Lower leg skin (tissue), 4 donors: ENCODE data around the gene GPR157. TPM values are rescaled to one million over a fixed set of nuclear protein-coding genes. Genes with fewer than 3 reads are reported as not detected.
"Not testable (repeated sequence)": the region's sequence is repeated elsewhere in the genome, so short reads cannot be mapped to it uniquely, and the experiment has no call there.

ENCODE experiments used
- DNase-seq, 2 donors: peaks; one replicate each; pipeline ENCODE4 v3.0.0-alpha.2; 2019; ENCODE audit warnings: low spot score in 2 of 2
- H3K4me3 ChIP-seq: fragments of 200-600 bp; sonication (generic); 2 replicates; pipeline ENCODE4 v1.5.1; 2017; ENCODE audit warnings: mild to moderate bottlenecking, low read depth; ENCODE audit not compliant: poor library complexity, severe bottlenecking
- POLR2A ChIP-seq, 2 donors: fragments of 450-650 bp; IDR thresholded peaks; one replicate each; pipeline ENCODE4 v1.6.1; 2016 to 2017; ENCODE audit warnings: antibody characterized with exemption in 2 of 2, mild to moderate bottlenecking in 1 of 2, moderate library complexity in 1 of 2
- WGBS, 2 donors: methylation state at CpG; one replicate each; pipeline ENCODE4 v1.1.5; 2018; 5-methylcytosine and 5-hydroxymethylcytosine counted together
- intact Hi-C: fragments of 100-400 bp; cut with DNase I; formaldehyde crosslinking; loops from one replicate; pipeline ENCODE4 v1.15.0; 2023; ENCODE audit warnings: low total_unique reads
- total RNA-seq, 4 donors: library from RNA; depleted of rRNA; stranded (reverse); fragments of >200 nt; gene quantifications; one replicate each; pipeline ENCODE4 v1.1.0, GENCODE V29; 2016
- TF ChIP-seq, protein P1 (sequence below), 3 donors: fragments of 450-650 bp; IDR thresholded peaks; one replicate each; pipeline ENCODE4 v1.5.1; 2016; ENCODE audit warnings: antibody characterized with exemption in 3 of 3, mild to moderate bottlenecking in 3 of 3, moderate library complexity in 2 of 3

Gene GPR157
- total RNA-seq, 4 donors from 2014 or later = 49.5 to 95.7 (median 60.8) TPM

DNA sequence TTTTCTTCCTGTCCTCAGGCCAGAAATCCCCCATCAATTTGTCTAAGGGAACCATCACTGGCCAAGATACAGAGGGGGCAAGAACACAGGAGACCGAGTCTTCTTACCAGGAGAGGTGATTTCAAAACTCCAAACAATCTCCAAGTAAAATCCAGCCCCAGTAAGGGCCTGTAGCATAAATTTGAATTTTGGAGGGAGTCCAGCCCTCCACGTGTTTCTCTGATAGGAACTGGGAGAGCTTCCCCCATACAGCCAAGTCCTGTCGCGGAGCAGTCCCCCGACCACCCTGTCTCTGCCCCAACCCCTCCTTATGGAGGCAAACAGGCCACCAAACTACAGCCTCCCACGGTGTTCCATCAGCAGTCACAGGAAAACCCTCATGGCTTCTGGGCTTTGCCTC is 32.4 kb upstream of the GPR157 start:
- no peak overlapping the region for H3K4me3 ChIP-seq
- WGBS, 2 donors = 54 to 76% methylated on average over 6 of the region's 6 CpGs
- TF ChIP-seq, protein P1, sequence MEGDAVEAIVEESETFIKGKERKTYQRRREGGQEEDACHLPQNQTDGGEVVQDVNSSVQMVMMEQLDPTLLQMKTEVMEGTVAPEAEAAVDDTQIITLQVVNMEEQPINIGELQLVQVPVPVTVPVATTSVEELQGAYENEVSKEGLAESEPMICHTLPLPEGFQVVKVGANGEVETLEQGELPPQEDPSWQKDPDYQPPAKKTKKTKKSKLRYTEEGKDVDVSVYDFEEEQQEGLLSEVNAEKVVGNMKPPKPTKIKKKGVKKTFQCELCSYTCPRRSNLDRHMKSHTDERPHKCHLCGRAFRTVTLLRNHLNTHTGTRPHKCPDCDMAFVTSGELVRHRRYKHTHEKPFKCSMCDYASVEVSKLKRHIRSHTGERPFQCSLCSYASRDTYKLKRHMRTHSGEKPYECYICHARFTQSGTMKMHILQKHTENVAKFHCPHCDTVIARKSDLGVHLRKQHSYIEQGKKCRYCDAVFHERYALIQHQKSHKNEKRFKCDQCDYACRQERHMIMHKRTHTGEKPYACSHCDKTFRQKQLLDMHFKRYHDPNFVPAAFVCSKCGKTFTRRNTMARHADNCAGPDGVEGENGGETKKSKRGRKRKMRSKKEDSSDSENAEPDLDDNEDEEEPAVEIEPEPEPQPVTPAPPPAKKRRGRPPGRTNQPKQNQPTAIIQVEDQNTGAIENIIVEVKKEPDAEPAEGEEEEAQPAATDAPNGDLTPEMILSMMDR (IDR thresholded peaks at IDR 0.05) = no peak
- no peak for TF ChIP-seq POLR2A (IDR thresholded peaks at IDR 0.05)

GRCh38 chr1:9160079-9160717 is 31.3 kb upstream of the GPR157 start:
- WGBS, 2 donors = 92 to 97% methylated on average over 7 of the region's 7 CpGs
- intact Hi-C loops = no loop called here
- H3K4me3 ChIP-seq = no peak overlapping the region
- TF ChIP-seq, protein P1 (IDR thresholded peaks at IDR 0.05) = no peak
- TF ChIP-seq POLR2A (IDR thresholded peaks at IDR 0.05) = no peak
- DNase-seq = no peak

More for the DNA sequence above, 32.4 kb upstream of the GPR157 start:
- no peak for DNase-seq
- intact Hi-C loops = no loop called here

DNA sequence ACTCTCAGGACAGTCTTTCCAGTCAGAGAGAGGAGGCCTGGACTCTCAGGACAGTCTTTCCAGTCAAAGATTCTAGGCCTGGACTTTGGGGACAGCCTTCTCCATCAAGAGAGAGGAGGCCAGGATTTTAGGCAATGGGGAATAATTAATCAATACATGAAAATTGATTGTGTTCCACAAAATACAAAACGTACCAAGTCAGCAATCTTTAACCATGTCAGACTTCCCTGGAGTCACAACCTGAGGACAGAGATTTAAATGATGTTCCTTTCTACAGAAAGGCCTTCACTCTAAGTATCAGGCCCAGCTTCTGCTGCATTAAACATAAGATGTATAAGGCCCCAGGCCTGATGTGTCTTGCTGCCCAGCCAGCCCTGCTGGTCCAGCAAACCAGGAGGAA is 27.0 kb upstream of the GPR157 start:
- no peak overlapping the region for H3K4me3 ChIP-seq
- intact Hi-C loops = no loop called here
- 96% methylated on average over 1 of the region's 1 CpG for WGBS, 2 donors
- TF ChIP-seq, protein P1 (IDR thresholded peaks at IDR 0.05) = no peak
- no peak for TF ChIP-seq POLR2A (IDR thresholded peaks at IDR 0.05)
- DNase-seq = no peak

DNA sequence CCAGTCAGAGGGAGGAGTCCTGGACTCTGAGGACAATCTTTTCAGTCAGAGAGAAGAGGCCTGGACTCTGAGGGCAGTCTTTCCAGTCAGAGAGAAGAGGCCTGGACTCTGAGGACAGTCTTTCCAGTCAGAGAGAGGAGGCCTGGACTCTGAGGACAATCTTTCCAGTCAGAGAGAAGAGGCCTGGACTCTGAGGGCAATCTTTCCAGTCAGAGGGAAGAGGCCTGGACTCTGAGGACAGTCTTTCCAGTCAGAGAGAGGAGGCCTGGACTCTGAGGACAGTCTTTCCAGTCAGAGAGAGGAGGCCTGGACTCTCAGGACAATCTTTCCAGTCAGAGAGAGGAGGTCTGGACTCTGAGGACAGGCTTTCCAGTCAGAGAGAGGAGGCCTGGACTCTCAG is 26.5 kb upstream of the GPR157 start:
- H3K4me3 ChIP-seq, intact Hi-C loops, DNase-seq: not testable (repeated sequence)

DNA sequence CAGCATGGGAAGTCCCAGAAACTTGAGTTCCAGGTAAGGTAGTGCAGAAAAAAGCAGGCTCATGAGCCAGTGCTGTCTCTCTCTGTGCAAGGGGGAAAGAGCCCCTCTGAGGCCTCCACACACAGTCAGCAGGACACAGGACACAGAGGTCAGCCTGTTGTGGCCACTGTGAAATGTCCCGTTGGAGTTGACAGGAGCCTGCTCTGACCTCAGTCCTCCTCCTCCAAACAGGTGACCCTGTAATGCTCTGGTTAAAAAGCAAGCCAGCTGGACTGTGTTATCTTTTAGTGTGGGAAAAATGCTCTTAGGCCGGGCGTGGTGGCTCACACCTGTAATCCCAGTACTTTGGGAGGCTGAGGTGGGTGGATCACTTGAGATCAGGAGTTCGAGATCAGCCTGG is 24.2 kb upstream of the GPR157 start:
- WGBS, 2 donors = 88 to 98% methylated on average over 4 of the region's 4 CpGs
- no peak overlapping the region for H3K4me3 ChIP-seq
- TF ChIP-seq POLR2A (IDR thresholded peaks at IDR 0.05) = no peak
- TF ChIP-seq, protein P1 (IDR thresholded peaks at IDR 0.05) = no peak
- DNase-seq = no peak
- intact Hi-C loops = no loop called here

- TF ChIP-seq, protein P1 (IDR thresholded peaks at IDR 0.05) = no peak
- no peak for TF ChIP-seq POLR2A (IDR thresholded peaks at IDR 0.05)
- no peak overlapping the region for H3K4me3 ChIP-seq
- DNase-seq = no peak
- 86 to 92% methylated on average over 10 of the region's 10 CpGs for WGBS, 2 donors
- intact Hi-C loops = no loop called here
Observed at GRCh38 chr1:9152535-9152934, 23.6 kb upstream of the GPR157 start.
